HEK293T (cell line): ENCODE results near the gene TAPBPL.

Source experiments
- CTCF ChIA-PET: fragments of 350-600 bp; formaldehyde crosslinking; extraction: SDS; loops from one replicate; lab custom pipeline; 2021; ENCODE audit warnings: antibody characterized with exemption, inconsistent platforms; lab: Yijun Ruan, JAX
- POLR2A ChIA-PET: fragments of 350-600 bp; formaldehyde crosslinking; extraction: SDS; loops from one replicate; lab custom pipeline; 2020; ENCODE audit warnings: antibody characterized with exemption, inconsistent platforms; lab: Yijun Ruan, JAX
- DNase-seq: peaks from one replicate; pipeline ENCODE4 v3.0.0; 2012; ENCODE audit warnings: mixed read lengths; ENCODE audit errors: extremely low spot score
- ARNT ChIP-seq: fragments of 450-650 bp; IDR thresholded peaks from 2 replicates; pipeline ENCODE4 v1.6.1; 2017; ENCODE audit warnings: mild to moderate bottlenecking
- BHLHE40 ChIP-seq: fragments of 450-650 bp; IDR thresholded peaks from 2 replicates; pipeline ENCODE4 v1.6.1; 2016; ENCODE audit warnings: mild to moderate bottlenecking, moderate library complexity, borderline replicate concordance
- CTBP1 ChIP-seq: fragments of 450-650 bp; IDR thresholded peaks from 2 replicates; pipeline ENCODE4 v1.6.1; 2016; ENCODE audit warnings: borderline replicate concordance
- ELF4 ChIP-seq: fragments of 450-650 bp; IDR thresholded peaks from 2 replicates; pipeline ENCODE4 v1.6.1; 2017; ENCODE audit warnings: antibody characterized with exemption
- FOXA1 ChIP-seq: fragments of 450-650 bp; IDR thresholded peaks from 2 replicates; pipeline ENCODE4 v1.6.1; 2016; ENCODE audit warnings: mild to moderate bottlenecking
- FOXK2 ChIP-seq: fragments of 450-650 bp; IDR thresholded peaks from 2 replicates; pipeline ENCODE4 v1.6.1; 2016; ENCODE audit warnings: mild to moderate bottlenecking
- FOXM1 ChIP-seq: fragments of 450-650 bp; IDR thresholded peaks from 2 replicates; pipeline ENCODE4 v1.6.1; 2017; ENCODE audit warnings: mild to moderate bottlenecking, borderline replicate concordance
- HDGF ChIP-seq: fragments of 450-650 bp; IDR thresholded peaks from 2 replicates; pipeline ENCODE4 v1.6.1; 2017; ENCODE audit warnings: antibody characterized with exemption, borderline replicate concordance
- L3MBTL2 ChIP-seq: fragments of 450-650 bp; conservative IDR thresholded peaks from 2 replicates; pipeline ENCODE4 v1.6.1; 2016; ENCODE audit warnings: mild to moderate bottlenecking
- LEF1 ChIP-seq: fragments of 450-650 bp; IDR thresholded peaks from 2 replicates; pipeline ENCODE4 v1.6.1; 2017; ENCODE audit warnings: mild to moderate bottlenecking, borderline replicate concordance
- NFRKB ChIP-seq: fragments of 450-650 bp; IDR thresholded peaks from 2 replicates; pipeline ENCODE4 v1.6.1; 2016; ENCODE audit warnings: mild to moderate bottlenecking, moderate library complexity
- SP1 ChIP-seq: fragments of 450-650 bp; IDR thresholded peaks from 2 replicates; pipeline ENCODE4 v1.6.1; 2017
- SUZ12 ChIP-seq: fragments of 450-650 bp; IDR thresholded peaks from 2 replicates; pipeline ENCODE4 v1.6.1; 2016; ENCODE audit warnings: mild to moderate bottlenecking
- TARDBP ChIP-seq: fragments of 450-650 bp; IDR thresholded peaks from 2 replicates; pipeline ENCODE4 v1.6.1; 2016
- ZNF384 ChIP-seq: fragments of 450-650 bp; IDR thresholded peaks from 2 replicates; pipeline ENCODE4 v1.6.1; 2016
- TF ChIP-seq, protein P1 (sequence below): fragments of 450-650 bp; IDR thresholded peaks from 2 replicates; pipeline ENCODE4 v1.6.1; 2016

TAPBPL gene

DNA sequence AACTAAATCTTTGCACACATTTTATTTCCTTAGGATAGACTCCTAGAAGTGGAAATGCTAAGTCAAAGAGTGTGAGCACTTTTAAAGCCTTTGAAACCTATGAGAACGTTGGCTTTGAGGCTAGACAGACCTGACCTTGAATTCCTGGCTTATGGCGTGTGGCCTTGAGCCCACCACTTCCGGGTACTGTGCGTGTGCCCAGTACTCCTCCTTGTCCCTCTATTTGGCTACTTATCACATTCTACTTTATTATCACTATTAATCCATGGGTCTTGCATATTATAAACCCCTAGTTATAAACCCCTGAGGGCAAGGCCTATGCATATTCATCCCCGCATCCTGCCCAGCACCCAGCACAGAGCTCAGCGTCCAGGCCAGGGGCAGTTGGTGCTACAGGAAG, 33.0 kb upstream of the TAPBPL start:
- ChIA-PET CTCF (no interaction called here), POLR2A (interaction anchor here (0.8 kb wide), 1 partner anchor 115 kb away, joined by 3 read pairs; the partner anchor contains the start of gene GAPDH)
- no peak for DNase-seq
- no peak for TF ChIP-seq NFRKB
- no peak for TF ChIP-seq FOXM1
- no peak for TF ChIP-seq TARDBP
- TF ChIP-seq LEF1 = no peak
- no peak for TF ChIP-seq SP1
- no peak for TF ChIP-seq ZNF384
- no peak for TF ChIP-seq L3MBTL2
- no peak for TF ChIP-seq FOXA1
- no peak for TF ChIP-seq ARNT
- no peak for TF ChIP-seq CTBP1
- no peak for TF ChIP-seq ELF4
- TF ChIP-seq HDGF = no peak
- TF ChIP-seq, protein P1, sequence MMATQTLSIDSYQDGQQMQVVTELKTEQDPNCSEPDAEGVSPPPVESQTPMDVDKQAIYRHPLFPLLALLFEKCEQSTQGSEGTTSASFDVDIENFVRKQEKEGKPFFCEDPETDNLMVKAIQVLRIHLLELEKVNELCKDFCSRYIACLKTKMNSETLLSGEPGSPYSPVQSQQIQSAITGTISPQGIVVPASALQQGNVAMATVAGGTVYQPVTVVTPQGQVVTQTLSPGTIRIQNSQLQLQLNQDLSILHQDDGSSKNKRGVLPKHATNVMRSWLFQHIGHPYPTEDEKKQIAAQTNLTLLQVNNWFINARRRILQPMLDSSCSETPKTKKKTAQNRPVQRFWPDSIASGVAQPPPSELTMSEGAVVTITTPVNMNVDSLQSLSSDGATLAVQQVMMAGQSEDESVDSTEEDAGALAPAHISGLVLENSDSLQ = no peak
- TF ChIP-seq BHLHE40 = no peak
- no peak for TF ChIP-seq SUZ12
- no peak for TF ChIP-seq FOXK2

GRCh38 chr12:6420364-6420763, 31.5 kb upstream of the TAPBPL start:
- no peak for DNase-seq
- ChIA-PET CTCF (interaction anchor here (0.7 kb wide), 1 partner anchor 45 kb away, joined by 3 read pairs; no protein-coding TSS in a partner anchor), POLR2A (no interaction called here)
- TF ChIP-seq BHLHE40 (no peak), LEF1 (no peak), FOXA1 (no peak), ELF4 (no peak), NFRKB (no peak)

GRCh38 chr12:6423267-6424007, 28.4 kb upstream of the TAPBPL start:
- ChIA-PET CTCF (interaction anchor here (0.6 to 3.6 kb wide), 9 partner anchors 12 to 676 kb away, joined by 3 to 26 read pairs (median 5); partner anchors contain the start of genes MRPL51 and VAMP1), POLR2A (interaction anchor here (0.5 to 3.7 kb wide), 6 partner anchors 42 to 114 kb away, joined by 3 to 17 read pairs (median 4); partner anchors contain the start of gene VAMP1)
- peak; percentile 88 for DNase-seq
- TF ChIP-seq FOXM1 (no peak), HDGF (0 out of 2 replicates have a peak, but pooled peaks have one; percentile 57), SUZ12 (no peak), L3MBTL2 (peak; percentile 97)

DNA sequence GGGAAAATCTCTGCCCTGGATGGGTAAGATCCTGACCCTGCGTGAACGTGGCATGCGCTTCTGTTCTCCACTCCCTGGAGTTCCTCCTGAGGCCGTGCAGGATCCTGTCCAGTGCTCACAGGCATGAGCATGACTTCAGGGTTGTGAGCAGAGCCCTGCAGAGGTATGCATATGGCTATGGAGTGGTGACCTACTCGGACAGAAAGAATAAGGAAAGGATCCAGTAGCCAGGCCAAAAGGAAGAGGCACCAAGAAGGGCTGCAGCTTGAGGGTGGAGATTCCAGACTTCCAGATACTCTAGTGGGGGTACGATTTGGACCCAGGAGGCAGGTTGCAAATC, 27.9 kb upstream of the TAPBPL start:
- CTCF ChIA-PET = interaction anchor here (0.6 to 3.6 kb wide), 9 partner anchors 11 to 676 kb away, joined by 3 to 26 read pairs (median 5); partner anchors contain the start of genes MRPL51 and VAMP1
- DNase-seq = no peak
- TF ChIP-seq ZNF384 (no peak), HDGF (no peak), CTBP1 (no peak), FOXM1 (no peak), LEF1 (no peak), NFRKB (no peak), SP1 (no peak), BHLHE40 (no peak), SUZ12 (no peak), FOXK2 (no peak)
- TF ChIP-seq, protein P1 = no peak
- POLR2A ChIA-PET = interaction anchor here (0.5 to 3.7 kb wide), 6 partner anchors 41 to 114 kb away, joined by 3 to 17 read pairs (median 4); partner anchors contain the start of gene VAMP1

DNA sequence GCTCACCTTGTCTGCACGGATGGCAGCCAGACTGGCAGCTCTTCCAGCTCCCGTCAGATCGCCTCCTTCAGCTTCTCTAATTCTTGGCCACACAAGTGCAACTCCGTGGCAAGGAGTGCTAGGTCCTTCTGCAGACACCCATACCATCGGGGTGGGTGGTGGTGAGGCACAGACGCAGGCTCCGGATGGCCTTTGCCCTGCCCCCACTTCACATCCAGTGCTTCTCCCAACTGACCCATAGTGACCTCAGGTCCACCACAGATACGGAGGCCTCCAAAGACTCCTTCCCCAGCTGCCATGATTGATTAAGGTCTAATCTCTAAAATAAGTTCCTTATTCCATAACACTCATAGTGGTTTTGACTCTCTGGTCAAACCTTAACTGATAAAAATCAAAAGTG, 27.0 kb upstream of the TAPBPL start:
- ChIA-PET CTCF (interaction anchor here (2.1 to 3.6 kb wide), 2 partner anchors 41 to 113 kb away, joined by 9 to 26 read pairs; no protein-coding TSS in a partner anchor), POLR2A (interaction anchor here (3.7 kb wide), 1 partner anchor 46 kb away, joined by 17 read pairs; the partner anchor contains the start of gene VAMP1)
- DNase-seq = no peak
- TF ChIP-seq L3MBTL2 (no peak), LEF1 (no peak), HDGF (no peak), ARNT (no peak), FOXM1 (no peak), ZNF384 (no peak), SP1 (no peak), ELF4 (no peak), FOXK2 (no peak), TARDBP (no peak), SUZ12 (no peak), FOXA1 (no peak)
- TF ChIP-seq, protein P1 = no peak
